Keratinocyte (primary cell): Measurements from ENCODE around the gene THBS4. TPM values are rescaled to one million over a fixed set of nuclear protein-coding genes. Genes with fewer than 3 reads are reported as not detected.

ENCODE experiments used
- DNase-seq: peaks from one replicate; pipeline ENCODE4 v3.0.0-alpha.2; 2011; ENCODE audit warnings: low read depth, missing footprints, low spot score
- FAIRE-seq: peaks from 2 replicates; lab custom pipeline; 2011; peaks lifted over from hg19 to GRCh38; lab: Jason Lieb, UNC
- H2AFZ ChIP-seq: 2 replicates; pipeline ENCODE4 v1.6.0; 2012; ENCODE audit warnings: low read length, control low read depth, inconsistent platforms; ENCODE audit not compliant: control insufficient read depth
- H3K27ac ChIP-seq: 2 replicates; pipeline ENCODE4 v1.5.1; 2011; ENCODE audit warnings: low read length; ENCODE audit not compliant: control insufficient read depth, insufficient read depth
- H3K27me3 ChIP-seq: 3 replicates; pipeline ENCODE4 v1.6.0; 2011; ENCODE audit warnings: low read length; ENCODE audit not compliant: control insufficient read depth, insufficient read depth; ENCODE audit errors: extremely low read depth
- H3K36me3 ChIP-seq, 2 experiments: 2 replicates in 1 of 2; 3 replicates in 1 of 2; pipeline ENCODE4 v1.5.1; 2011; ENCODE audit warnings: low read length in 2 of 2, mild to moderate bottlenecking in 1 of 2; ENCODE audit not compliant: control insufficient read depth in 2 of 2, insufficient read depth in 2 of 2; ENCODE audit errors: extremely low read depth in 1 of 2
- H3K4me1 ChIP-seq: 3 replicates; pipeline ENCODE4 v1.5.1; 2011; ENCODE audit warnings: low read length; ENCODE audit not compliant: control insufficient read depth, insufficient read depth; ENCODE audit errors: extremely low read depth
- H3K4me2 ChIP-seq: 3 replicates; pipeline ENCODE4 v1.6.0; 2011; ENCODE audit warnings: low read depth, low read length; ENCODE audit not compliant: control insufficient read depth, insufficient read depth; ENCODE audit errors: extremely low read depth
- H3K4me3 ChIP-seq, 3 experiments: fragments of 200-600 bp in 1 of 3; sonication (generic) in 1 of 3; 2 replicates in 2 of 3; 3 replicates in 1 of 3; pipeline ENCODE4 v1.5.1; 2011 to 2016; ENCODE audit warnings: low read length in 3 of 3, mild to moderate bottlenecking in 3 of 3, control low read depth in 2 of 3, inconsistent platforms in 1 of 3, low read depth in 1 of 3, mixed read lengths in 1 of 3, mixed run types in 1 of 3, moderate library complexity in 1 of 3; ENCODE audit not compliant: control insufficient read depth in 2 of 3, insufficient read depth in 2 of 3; ENCODE audit errors: extremely low read depth in 1 of 3
- H3K79me2 ChIP-seq: 2 replicates; pipeline ENCODE4 v1.6.0; 2012; ENCODE audit warnings: low read length; ENCODE audit not compliant: control insufficient read depth, insufficient read depth
- H3K9ac ChIP-seq: 3 replicates; pipeline ENCODE4 v1.6.0; 2011; ENCODE audit warnings: low read length; ENCODE audit not compliant: control insufficient read depth, insufficient read depth; ENCODE audit errors: extremely low read depth
- H3K9me1 ChIP-seq: 3 replicates; pipeline ENCODE4 v1.6.0; 2011; ENCODE audit warnings: low read length; ENCODE audit not compliant: control insufficient read depth, insufficient read depth; ENCODE audit errors: extremely low read depth
- H3K9me3 ChIP-seq: 2 replicates; pipeline ENCODE4 v1.5.1; 2012; ENCODE audit warnings: low read depth, low read length; ENCODE audit not compliant: control insufficient read depth
- H4K20me1 ChIP-seq: 3 replicates; pipeline ENCODE4 v1.6.0; 2011; ENCODE audit warnings: low read length; ENCODE audit not compliant: control insufficient read depth, insufficient read depth; ENCODE audit errors: extremely low read depth
- EZH2 ChIP-seq: IDR thresholded peaks from one replicate; pipeline ENCODE4 v1.6.1; 2012; ENCODE audit warnings: inconsistent platforms, mild to moderate bottlenecking, low read length, moderate library complexity
- dilution Hi-C: fragments of 300-500 bp; cut with MboI; formaldehyde crosslinking; loops from one replicate; pipeline ENCODE4 v1.7.0; 2020; ENCODE audit warnings: low sequenced_read_pairs; ENCODE audit not compliant: extremely low pct_ligation_motif_present
- polyA plus RNA-seq, 5 experiments: library from polyadenylated mRNA; depleted of rRNA in 3 of 5; stranded (reverse) in 3 of 5; stranded (forward) in 1 of 5; unstranded in 1 of 5; fragments of >200 nt; gene quantifications; 1 replicate in 1 of 5; 2 replicates in 3 of 5; 3 replicates in 1 of 5; pipeline versions ENCODE4 v1.2.1 to v1.2.3, GENCODE V29; 2011 to 2012; ENCODE audit warnings: missing spikeins in 2 of 5, low read depth in 1 of 5, low replicate concordance in 1 of 5
- TF ChIP-seq, protein P1 (sequence below), 3 experiments: IDR thresholded peaks in 1 of 3; conservative IDR thresholded peaks in 1 of 3; optimal IDR thresholded peaks in 1 of 3; 2 replicates in 2 of 3; 3 replicates in 1 of 3; pipeline versions ENCODE3 to v1.5.1; 2011; ENCODE audit warnings: low read length in 3 of 3, mild to moderate bottlenecking in 3 of 3, moderate library complexity in 2 of 3, control low read depth in 1 of 3, inconsistent platforms in 1 of 3; ENCODE audit not compliant: insufficient read depth in 2 of 3; ENCODE audit errors: extremely low read depth in 1 of 3

Gene THBS4
- polyA plus RNA-seq, 1 donor (not counting 4 experiments of a cell fraction or from before 2014, with no cell fraction given) = 0.47 TPM

DNA sequence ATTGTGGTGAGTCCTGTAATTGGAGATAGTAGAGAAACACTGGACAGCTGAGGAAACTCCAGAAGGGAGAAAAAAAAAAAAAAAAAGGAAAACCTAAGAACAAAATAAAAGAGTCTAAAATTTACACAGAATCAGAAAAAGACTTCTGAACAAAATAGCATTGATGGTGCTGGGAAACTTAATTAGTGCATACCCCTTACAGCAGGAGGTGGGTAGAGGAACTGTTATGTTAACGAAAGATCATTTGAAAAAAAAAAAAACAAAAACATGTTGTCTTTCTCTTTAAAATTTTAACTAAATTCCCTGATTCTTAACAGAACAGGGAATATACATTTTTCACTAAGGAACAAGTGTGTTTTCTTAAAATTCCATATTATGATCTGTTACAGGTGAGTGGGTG lies 32.5 kb upstream of the THBS4 start:
- no peak overlapping the region for H3K4me3 ChIP-seq
- H3K9me3 ChIP-seq = no peaks in the 10 kb centered on the region
- H3K36me3 ChIP-seq = no peaks in the 10 kb centered on the region
- dilution Hi-C loops = no loop called here
- H3K27ac ChIP-seq = no peak overlapping the region
- no peak overlapping the region for H2AFZ ChIP-seq
- TF ChIP-seq EZH2 = no peak
- TF ChIP-seq, protein P1, sequence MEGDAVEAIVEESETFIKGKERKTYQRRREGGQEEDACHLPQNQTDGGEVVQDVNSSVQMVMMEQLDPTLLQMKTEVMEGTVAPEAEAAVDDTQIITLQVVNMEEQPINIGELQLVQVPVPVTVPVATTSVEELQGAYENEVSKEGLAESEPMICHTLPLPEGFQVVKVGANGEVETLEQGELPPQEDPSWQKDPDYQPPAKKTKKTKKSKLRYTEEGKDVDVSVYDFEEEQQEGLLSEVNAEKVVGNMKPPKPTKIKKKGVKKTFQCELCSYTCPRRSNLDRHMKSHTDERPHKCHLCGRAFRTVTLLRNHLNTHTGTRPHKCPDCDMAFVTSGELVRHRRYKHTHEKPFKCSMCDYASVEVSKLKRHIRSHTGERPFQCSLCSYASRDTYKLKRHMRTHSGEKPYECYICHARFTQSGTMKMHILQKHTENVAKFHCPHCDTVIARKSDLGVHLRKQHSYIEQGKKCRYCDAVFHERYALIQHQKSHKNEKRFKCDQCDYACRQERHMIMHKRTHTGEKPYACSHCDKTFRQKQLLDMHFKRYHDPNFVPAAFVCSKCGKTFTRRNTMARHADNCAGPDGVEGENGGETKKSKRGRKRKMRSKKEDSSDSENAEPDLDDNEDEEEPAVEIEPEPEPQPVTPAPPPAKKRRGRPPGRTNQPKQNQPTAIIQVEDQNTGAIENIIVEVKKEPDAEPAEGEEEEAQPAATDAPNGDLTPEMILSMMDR (optimal IDR thresholded peaks at IDR 0.05 in 1 of 3, IDR thresholded peaks at IDR 0.05 in 1 of 3, conservative IDR thresholded peaks at IDR 0.05 in 1 of 3; ENCODE audit: extremely low read depth in 1 of 3, insufficient read depth in 2 of 3, low read length in 3 of 3) = no peak
- no peak for DNase-seq
- H3K4me1 ChIP-seq = no peaks in the 10 kb centered on the region
- H3K27me3 ChIP-seq = no peaks in the 10 kb centered on the region
- no peaks in the 10 kb centered on the region for H4K20me1 ChIP-seq
- H3K9ac ChIP-seq = no peak overlapping the region
- no peaks in the 10 kb centered on the region for H3K9me1 ChIP-seq
- FAIRE-seq = no peak
- H3K4me2 ChIP-seq = no peak overlapping the region
- H3K79me2 ChIP-seq = no peaks in the 10 kb centered on the region

DNA sequence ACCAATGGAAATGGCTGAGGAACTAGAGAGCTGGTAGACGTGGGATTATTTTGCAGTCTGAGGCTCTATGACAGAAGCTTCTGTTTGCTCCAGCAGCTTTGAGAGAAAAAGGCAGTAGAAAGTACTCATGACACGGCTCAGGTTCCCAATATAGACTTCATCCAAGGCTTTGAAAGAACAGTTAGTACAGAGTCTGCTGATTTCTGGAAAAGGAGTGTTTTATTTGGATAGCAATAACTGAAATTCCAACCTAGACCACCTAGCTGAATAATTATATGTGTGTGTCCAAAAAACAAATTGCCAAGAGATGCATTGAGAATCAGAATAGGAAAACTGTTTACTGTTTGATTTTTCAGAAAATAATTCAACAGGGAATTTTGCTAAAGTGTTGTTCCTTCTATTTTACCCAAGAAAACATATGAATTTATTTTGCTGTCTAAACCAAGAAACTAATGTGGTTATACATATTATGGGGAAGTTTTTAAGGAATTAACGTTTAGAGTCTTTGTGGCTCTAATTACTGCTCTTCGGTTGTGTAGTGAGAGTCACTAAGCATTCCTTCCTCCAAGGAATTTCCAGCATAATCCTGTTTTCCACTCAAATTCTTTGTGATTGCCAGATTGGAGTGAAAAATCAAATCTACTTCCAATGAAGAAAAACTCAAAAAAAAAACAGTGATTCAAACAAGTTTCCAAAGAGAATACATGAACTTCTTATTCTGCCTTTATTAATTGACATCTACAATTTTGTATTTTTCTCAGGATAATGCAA lies 26.0 kb upstream of the THBS4 start:
- H3K36me3 ChIP-seq = no peaks in the 10 kb centered on the region
- no peaks in the 10 kb centered on the region for H3K9me3 ChIP-seq
- FAIRE-seq (no peak), DNase-seq (no peak)
- no peaks in the 10 kb centered on the region for H4K20me1 ChIP-seq
- H3K9me1 ChIP-seq = no peaks in the 10 kb centered on the region
- H3K4me2 ChIP-seq = no peak overlapping the region
- no peaks in the 10 kb centered on the region for H3K27me3 ChIP-seq
- H3K79me2 ChIP-seq = no peaks in the 10 kb centered on the region
- TF ChIP-seq, protein P1 (optimal IDR thresholded peaks at IDR 0.05 in 1 of 3, IDR thresholded peaks at IDR 0.05 in 1 of 3, conservative IDR thresholded peaks at IDR 0.05 in 1 of 3; ENCODE audit: extremely low read depth in 1 of 3, insufficient read depth in 2 of 3, low read length in 3 of 3) = no peak
- no peak for TF ChIP-seq EZH2
- no peak overlapping the region for H3K27ac ChIP-seq
- no peaks in the 10 kb centered on the region for H3K4me1 ChIP-seq
- dilution Hi-C loops = no loop called here
- H3K9ac ChIP-seq = no peak overlapping the region
- no peak overlapping the region for H2AFZ ChIP-seq
- no peak overlapping the region for H3K4me3 ChIP-seq
